Measurements from ENCODE around the gene SPPL3.

DNA sequence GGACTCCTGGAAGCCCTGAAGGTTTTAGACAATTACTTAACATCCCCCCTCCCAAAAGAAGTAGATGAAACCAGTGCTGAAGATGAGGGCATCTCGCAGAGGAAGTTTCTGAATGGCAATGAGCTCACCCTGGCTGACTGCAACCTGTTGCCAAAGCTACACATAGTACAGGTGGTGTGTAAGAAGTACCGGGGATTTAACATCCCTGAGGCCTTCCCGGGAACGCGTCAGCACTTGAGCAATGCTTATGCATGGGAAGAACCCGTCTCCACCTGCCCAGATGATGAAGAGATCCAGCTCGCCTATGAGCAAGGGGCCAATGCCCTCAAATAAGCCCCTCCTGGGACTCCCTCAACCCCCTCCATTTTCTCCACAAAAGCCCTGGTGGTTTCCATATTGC lies 10.6 kb upstream of the SPPL3 start:
- TF ChIP-seq, protein P1, sequence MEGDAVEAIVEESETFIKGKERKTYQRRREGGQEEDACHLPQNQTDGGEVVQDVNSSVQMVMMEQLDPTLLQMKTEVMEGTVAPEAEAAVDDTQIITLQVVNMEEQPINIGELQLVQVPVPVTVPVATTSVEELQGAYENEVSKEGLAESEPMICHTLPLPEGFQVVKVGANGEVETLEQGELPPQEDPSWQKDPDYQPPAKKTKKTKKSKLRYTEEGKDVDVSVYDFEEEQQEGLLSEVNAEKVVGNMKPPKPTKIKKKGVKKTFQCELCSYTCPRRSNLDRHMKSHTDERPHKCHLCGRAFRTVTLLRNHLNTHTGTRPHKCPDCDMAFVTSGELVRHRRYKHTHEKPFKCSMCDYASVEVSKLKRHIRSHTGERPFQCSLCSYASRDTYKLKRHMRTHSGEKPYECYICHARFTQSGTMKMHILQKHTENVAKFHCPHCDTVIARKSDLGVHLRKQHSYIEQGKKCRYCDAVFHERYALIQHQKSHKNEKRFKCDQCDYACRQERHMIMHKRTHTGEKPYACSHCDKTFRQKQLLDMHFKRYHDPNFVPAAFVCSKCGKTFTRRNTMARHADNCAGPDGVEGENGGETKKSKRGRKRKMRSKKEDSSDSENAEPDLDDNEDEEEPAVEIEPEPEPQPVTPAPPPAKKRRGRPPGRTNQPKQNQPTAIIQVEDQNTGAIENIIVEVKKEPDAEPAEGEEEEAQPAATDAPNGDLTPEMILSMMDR (conservative IDR thresholded peaks at IDR 0.05; ENCODE audit: low read depth in 2 of 2) = no peak
- no peak for TF ChIP-seq JUNB (IDR thresholded peaks at IDR 0.05; ENCODE audit: unreplicated experiment)
- TF ChIP-seq POLR2AphosphoS5 (IDR thresholded peaks at IDR 0.05; ENCODE audit: low read depth) = no peak
- TF ChIP-seq, protein P2, sequence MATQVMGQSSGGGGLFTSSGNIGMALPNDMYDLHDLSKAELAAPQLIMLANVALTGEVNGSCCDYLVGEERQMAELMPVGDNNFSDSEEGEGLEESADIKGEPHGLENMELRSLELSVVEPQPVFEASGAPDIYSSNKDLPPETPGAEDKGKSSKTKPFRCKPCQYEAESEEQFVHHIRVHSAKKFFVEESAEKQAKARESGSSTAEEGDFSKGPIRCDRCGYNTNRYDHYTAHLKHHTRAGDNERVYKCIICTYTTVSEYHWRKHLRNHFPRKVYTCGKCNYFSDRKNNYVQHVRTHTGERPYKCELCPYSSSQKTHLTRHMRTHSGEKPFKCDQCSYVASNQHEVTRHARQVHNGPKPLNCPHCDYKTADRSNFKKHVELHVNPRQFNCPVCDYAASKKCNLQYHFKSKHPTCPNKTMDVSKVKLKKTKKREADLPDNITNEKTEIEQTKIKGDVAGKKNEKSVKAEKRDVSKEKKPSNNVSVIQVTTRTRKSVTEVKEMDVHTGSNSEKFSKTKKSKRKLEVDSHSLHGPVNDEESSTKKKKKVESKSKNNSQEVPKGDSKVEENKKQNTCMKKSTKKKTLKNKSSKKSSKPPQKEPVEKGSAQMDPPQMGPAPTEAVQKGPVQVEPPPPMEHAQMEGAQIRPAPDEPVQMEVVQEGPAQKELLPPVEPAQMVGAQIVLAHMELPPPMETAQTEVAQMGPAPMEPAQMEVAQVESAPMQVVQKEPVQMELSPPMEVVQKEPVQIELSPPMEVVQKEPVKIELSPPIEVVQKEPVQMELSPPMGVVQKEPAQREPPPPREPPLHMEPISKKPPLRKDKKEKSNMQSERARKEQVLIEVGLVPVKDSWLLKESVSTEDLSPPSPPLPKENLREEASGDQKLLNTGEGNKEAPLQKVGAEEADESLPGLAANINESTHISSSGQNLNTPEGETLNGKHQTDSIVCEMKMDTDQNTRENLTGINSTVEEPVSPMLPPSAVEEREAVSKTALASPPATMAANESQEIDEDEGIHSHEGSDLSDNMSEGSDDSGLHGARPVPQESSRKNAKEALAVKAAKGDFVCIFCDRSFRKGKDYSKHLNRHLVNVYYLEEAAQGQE (IDR thresholded peaks at IDR 0.05; ENCODE audit: unreplicated experiment) = no peak
- TF ChIP-seq EZH2 (IDR thresholded peaks at IDR 0.05; ENCODE audit: low read depth, unreplicated experiment) = no peak
- no peak for TF ChIP-seq NANOG (IDR thresholded peaks at IDR 0.05; ENCODE audit: borderline replicate concordance)
- TF ChIP-seq ZNF114 (CRISPR knock-in tag; IDR thresholded peaks at IDR 0.05) = no peak
- TF ChIP-seq EZH2phosphoT487 (IDR thresholded peaks at IDR 0.05; ENCODE audit: unreplicated experiment) = no peak
- TF ChIP-seq, protein P3, sequence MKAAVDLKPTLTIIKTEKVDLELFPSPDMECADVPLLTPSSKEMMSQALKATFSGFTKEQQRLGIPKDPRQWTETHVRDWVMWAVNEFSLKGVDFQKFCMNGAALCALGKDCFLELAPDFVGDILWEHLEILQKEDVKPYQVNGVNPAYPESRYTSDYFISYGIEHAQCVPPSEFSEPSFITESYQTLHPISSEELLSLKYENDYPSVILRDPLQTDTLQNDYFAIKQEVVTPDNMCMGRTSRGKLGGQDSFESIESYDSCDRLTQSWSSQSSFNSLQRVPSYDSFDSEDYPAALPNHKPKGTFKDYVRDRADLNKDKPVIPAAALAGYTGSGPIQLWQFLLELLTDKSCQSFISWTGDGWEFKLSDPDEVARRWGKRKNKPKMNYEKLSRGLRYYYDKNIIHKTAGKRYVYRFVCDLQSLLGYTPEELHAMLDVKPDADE (IDR thresholded peaks at IDR 0.05) = no peak
- TF ChIP-seq CREB1 (CRISPR knock-in tag; IDR thresholded peaks at IDR 0.05; ENCODE audit: low read depth) = no peak
- TF ChIP-seq ZNF331 (CRISPR knock-in tag; IDR thresholded peaks at IDR 0.05; ENCODE audit: low read depth) = no peak
- TF ChIP-seq, protein P4, sequence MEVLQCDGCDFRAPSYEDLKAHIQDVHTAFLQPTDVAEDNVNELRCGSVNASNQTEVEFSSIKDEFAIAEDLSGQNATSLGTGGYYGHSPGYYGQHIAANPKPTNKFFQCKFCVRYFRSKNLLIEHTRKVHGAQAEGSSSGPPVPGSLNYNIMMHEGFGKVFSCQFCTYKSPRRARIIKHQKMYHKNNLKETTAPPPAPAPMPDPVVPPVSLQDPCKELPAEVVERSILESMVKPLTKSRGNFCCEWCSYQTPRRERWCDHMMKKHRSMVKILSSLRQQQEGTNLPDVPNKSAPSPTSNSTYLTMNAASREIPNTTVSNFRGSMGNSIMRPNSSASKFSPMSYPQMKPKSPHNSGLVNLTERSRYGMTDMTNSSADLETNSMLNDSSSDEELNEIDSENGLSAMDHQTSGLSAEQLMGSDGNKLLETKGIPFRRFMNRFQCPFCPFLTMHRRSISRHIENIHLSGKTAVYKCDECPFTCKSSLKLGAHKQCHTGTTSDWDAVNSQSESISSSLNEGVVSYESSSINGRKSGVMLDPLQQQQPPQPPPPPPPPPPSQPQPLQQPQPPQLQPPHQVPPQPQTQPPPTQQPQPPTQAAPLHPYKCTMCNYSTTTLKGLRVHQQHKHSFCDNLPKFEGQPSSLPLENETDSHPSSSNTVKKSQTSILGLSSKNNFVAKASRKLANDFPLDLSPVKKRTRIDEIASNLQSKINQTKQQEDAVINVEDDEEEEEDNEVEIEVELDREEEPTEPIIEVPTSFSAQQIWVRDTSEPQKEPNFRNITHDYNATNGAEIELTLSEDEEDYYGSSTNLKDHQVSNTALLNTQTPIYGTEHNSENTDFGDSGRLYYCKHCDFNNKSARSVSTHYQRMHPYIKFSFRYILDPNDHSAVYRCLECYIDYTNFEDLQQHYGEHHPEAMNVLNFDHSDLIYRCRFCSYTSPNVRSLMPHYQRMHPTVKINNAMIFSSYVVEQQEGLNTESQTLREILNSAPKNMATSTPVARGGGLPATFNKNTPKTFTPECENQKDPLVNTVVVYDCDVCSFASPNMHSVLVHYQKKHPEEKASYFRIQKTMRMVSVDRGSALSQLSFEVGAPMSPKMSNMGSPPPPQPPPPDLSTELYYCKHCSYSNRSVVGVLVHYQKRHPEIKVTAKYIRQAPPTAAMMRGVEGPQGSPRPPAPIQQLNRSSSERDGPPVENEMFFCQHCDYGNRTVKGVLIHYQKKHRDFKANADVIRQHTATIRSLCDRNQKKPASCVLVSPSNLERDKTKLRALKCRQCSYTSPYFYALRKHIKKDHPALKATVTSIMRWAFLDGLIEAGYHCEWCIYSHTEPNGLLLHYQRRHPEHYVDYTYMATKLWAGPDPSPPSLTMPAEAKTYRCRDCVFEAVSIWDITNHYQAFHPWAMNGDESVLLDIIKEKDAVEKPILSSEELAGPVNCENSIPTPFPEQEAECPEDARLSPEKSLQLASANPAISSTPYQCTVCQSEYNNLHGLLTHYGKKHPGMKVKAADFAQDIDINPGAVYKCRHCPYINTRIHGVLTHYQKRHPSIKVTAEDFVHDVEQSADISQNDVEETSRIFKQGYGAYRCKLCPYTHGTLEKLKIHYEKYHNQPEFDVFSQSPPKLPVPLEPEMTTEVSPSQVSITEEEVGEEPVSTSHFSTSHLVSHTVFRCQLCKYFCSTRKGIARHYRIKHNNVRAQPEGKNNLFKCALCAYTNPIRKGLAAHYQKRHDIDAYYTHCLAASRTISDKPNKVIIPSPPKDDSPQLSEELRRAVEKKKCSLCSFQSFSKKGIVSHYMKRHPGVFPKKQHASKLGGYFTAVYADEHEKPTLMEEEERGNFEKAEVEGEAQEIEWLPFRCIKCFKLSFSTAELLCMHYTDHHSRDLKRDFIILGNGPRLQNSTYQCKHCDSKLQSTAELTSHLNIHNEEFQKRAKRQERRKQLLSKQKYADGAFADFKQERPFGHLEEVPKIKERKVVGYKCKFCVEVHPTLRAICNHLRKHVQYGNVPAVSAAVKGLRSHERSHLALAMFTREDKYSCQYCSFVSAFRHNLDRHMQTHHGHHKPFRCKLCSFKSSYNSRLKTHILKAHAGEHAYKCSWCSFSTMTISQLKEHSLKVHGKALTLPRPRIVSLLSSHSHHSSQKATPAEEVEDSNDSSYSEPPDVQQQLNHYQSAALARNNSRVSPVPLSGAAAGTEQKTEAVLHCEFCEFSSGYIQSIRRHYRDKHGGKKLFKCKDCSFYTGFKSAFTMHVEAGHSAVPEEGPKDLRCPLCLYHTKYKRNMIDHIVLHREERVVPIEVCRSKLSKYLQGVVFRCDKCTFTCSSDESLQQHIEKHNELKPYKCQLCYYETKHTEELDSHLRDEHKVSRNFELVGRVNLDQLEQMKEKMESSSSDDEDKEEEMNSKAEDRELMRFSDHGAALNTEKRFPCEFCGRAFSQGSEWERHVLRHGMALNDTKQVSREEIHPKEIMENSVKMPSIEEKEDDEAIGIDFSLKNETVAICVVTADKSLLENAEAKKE (CRISPR knock-in tag; IDR thresholded peaks at IDR 0.05) = no peak

All from GM23338 (cell line).